Measurements from ENCODE around the gene PRPF18.

- TF ChIP-seq POLR2A (IDR thresholded peaks at IDR 0.05) (no peak), CTCF (IDR thresholded peaks at IDR 0.05) (no peak)
These were observed 65.4 kb downstream of the PRPF18 start for GRCh38 chr10:13651969-13652720.
